K562 (cell line): ENCODE data around the gene SLX4IP. TPM values are rescaled to one million over a fixed set of nuclear protein-coding genes. Genes with fewer than 3 reads are reported as not detected.

Experiments
- ATAC-seq: fragments of 200-7000 bp; cut with Tn5 transposase; 3 replicates; pipeline ENCODE4 v1.9.1; 2020; ENCODE audit warnings: moderate library complexity
- BruUV-seq: library from RNA; stranded (reverse); fragments of 400-500 nt; replicated peaks from 2 replicates; lab custom pipeline; 2021; lab: Mats Ljungman, UMichigan
- CTCF ChIA-PET: fragments of 300-600 bp; formaldehyde crosslinking; extraction: SDS; loops from one replicate; lab custom pipeline; 2021; ENCODE audit warnings: low intra/inter-chr PET ratio; lab: Yijun Ruan, JAX
- POLR2A ChIA-PET: fragments of 300-600, 350-650 bp; sonication (Branson Sonifier 250); formaldehyde crosslinking; extraction: SDS; loops from one replicate; lab custom pipeline; 2021; ENCODE audit warnings: antibody characterized with exemption, inconsistent platforms; lab: Yijun Ruan, JAX
- DNase-seq, 4 experiments: peaks; one replicate each; pipeline versions ENCODE4 v3.0.0 to v3.0.0-alpha.2; 2011 to 2018; ENCODE audit warnings: low spot score in 3 of 4, mixed read lengths in 3 of 4; ENCODE audit errors: extremely low read depth in 1 of 4
- FAIRE-seq: peaks from 2 replicates; lab custom pipeline; 2011; peaks lifted over from hg19 to GRCh38; lab: Jason Lieb, UNC
- H2AFZ ChIP-seq: 2 replicates; pipeline ENCODE4 v1.6.0; 2011; ENCODE audit warnings: low read depth, low read length, control low read depth, inconsistent platforms
- H3K27ac ChIP-seq: fragments of 200-600 bp; 3 replicates; pipeline ENCODE4 v1.8.0; 2011; ENCODE audit warnings: low read depth, mild to moderate bottlenecking, control low read depth, inconsistent platforms, low read length, moderate library complexity, mixed read lengths; ENCODE audit errors: extremely low read depth
- H3K27me3 ChIP-seq, 2 experiments: fragments of 300-600 bp in 1 of 2; 2 replicates in 1 of 2; 3 replicates in 1 of 2; pipeline versions ENCODE4 v1.6.0 to v1.8.0; 2011; ENCODE audit warnings: inconsistent platforms in 2 of 2, low read length in 2 of 2, mild to moderate bottlenecking in 1 of 2, mixed read lengths in 1 of 2, moderate library complexity in 1 of 2; ENCODE audit not compliant: control insufficient read depth in 2 of 2, insufficient read depth in 2 of 2
- H3K36me3 ChIP-seq: fragments of 300-600 bp; 3 replicates; pipeline ENCODE4 v1.8.0; 2011; ENCODE audit warnings: mild to moderate bottlenecking, low read length, inconsistent platforms; ENCODE audit not compliant: control insufficient read depth, insufficient read depth
- H3K4me1 ChIP-seq, 2 experiments: fragments of 200-600 bp in 1 of 2; replicated peaks in 1 of 2; 2 replicates in 1 of 2; 3 replicates in 1 of 2; pipeline versions ENCODE4 v1.5.1 to v1.8.0; 2011; ENCODE audit warnings: inconsistent platforms in 2 of 2, low read length in 2 of 2, mild to moderate bottlenecking in 1 of 2, mixed read lengths in 1 of 2, moderate library complexity in 1 of 2; ENCODE audit not compliant: control insufficient read depth in 2 of 2, insufficient read depth in 2 of 2
- H3K4me2 ChIP-seq: 2 replicates; pipeline ENCODE4 v1.6.1; 2011; ENCODE audit warnings: low read length, control low read depth, inconsistent platforms, mixed read lengths; ENCODE audit not compliant: insufficient read depth
- H3K4me3 ChIP-seq: fragments of 200-600 bp; sonication (generic), shearing (Covaris generic); 2 replicates; pipeline ENCODE4 v1.5.1; 2016; ENCODE audit warnings: control low read depth, inconsistent platforms
- H3K79me2 ChIP-seq: fragments of 200-600 bp; 3 replicates; pipeline ENCODE4 v1.8.0; 2011; ENCODE audit warnings: low read length, inconsistent platforms; ENCODE audit not compliant: control insufficient read depth, insufficient read depth
- H3K9ac ChIP-seq, 2 experiments: 2 replicates each; pipeline versions ENCODE4 v1.6.0 to v1.6.1; 2011; ENCODE audit warnings: low read depth in 2 of 2, low read length in 2 of 2, control low read depth in 1 of 2, inconsistent platforms in 1 of 2, mild to moderate bottlenecking in 1 of 2, mixed read lengths in 1 of 2; ENCODE audit not compliant: insufficient read depth in 1 of 2
- H3K9me1 ChIP-seq: one replicate; pipeline ENCODE4 v1.6.0; 2011; ENCODE audit warnings: inconsistent platforms, mild to moderate bottlenecking, low read length, moderate library complexity; ENCODE audit not compliant: control insufficient read depth, insufficient read depth
- H3K9me3 ChIP-seq: replicated peaks from 2 replicates; pipeline ENCODE4 v1.5.1; 2011; ENCODE audit warnings: low read depth, low read length, inconsistent platforms; ENCODE audit not compliant: control insufficient read depth, insufficient read depth
- H4K20me1 ChIP-seq: replicated peaks from 2 replicates; pipeline ENCODE4 v1.6.1; 2011; ENCODE audit warnings: low read length, inconsistent platforms, mixed read lengths; ENCODE audit not compliant: control insufficient read depth, insufficient read depth
- ATF3 ChIP-seq, 2 experiments: fragments of 450-650 bp in 1 of 2; sonication (generic) in 1 of 2; formaldehyde crosslinking in 1 of 2; IDR thresholded peaks in 1 of 2; conservative IDR thresholded peaks in 1 of 2; 2 replicates each; pipeline versions ENCODE4 v1.6.1 to v1.8.1; 2016 to 2023; ENCODE audit warnings: mild to moderate bottlenecking in 2 of 2, moderate library complexity in 2 of 2, inconsistent platforms in 1 of 2, missing genetic modification reagents in 1 of 2
- CBX8 ChIP-seq: fragments of 200-600 bp; sonication (generic); IDR thresholded peaks from 2 replicates; pipeline ENCODE4 v1.6.1; 2012; ENCODE audit warnings: borderline replicate concordance, mixed run types, low read depth, mild to moderate bottlenecking, moderate library complexity, mixed read lengths, low read length, control low read depth, inconsistent platforms; ENCODE audit not compliant: poor library complexity, severe bottlenecking; ENCODE audit errors: extremely low read depth
- COPS2 ChIP-seq: fragments of 450-650 bp; conservative IDR thresholded peaks from 2 replicates; pipeline ENCODE4 v1.6.1; 2016; ENCODE audit warnings: mild to moderate bottlenecking, moderate library complexity
- ETV1 ChIP-seq: fragments of 450-650 bp; conservative IDR thresholded peaks from 2 replicates; pipeline ENCODE4 v1.6.1; 2016; ENCODE audit warnings: missing genetic modification characterization, control low read depth, low read depth, missing compliant biosample characterization
- MAFG ChIP-seq: fragments of 450-650 bp; conservative IDR thresholded peaks from 2 replicates; pipeline ENCODE4 v1.6.1; 2016; ENCODE audit warnings: missing genetic modification characterization, missing compliant biosample characterization
- NR1H2 ChIP-seq: sonication (generic); formaldehyde crosslinking; IDR thresholded peaks from 2 replicates; pipeline ENCODE4 v1.4.0; 2020; ENCODE audit warnings: mild to moderate bottlenecking, missing genetic modification reagents
- SRSF9 ChIP-seq: fragments of 200-400 bp; formaldehyde crosslinking; IDR thresholded peaks from 2 replicates; pipeline ENCODE4 v1.6.1; 2017; ENCODE audit warnings: low read depth, low read length, borderline replicate concordance
- TAF15 ChIP-seq: fragments of 200-400 bp; formaldehyde crosslinking; IDR thresholded peaks from 2 replicates; pipeline ENCODE4 v1.6.1; 2017; ENCODE audit warnings: mild to moderate bottlenecking, low read depth, low read length, moderate library complexity
- ZBTB2 ChIP-seq: fragments of 450-650 bp; IDR thresholded peaks from 2 replicates; pipeline ENCODE4 v1.6.1; 2016; ENCODE audit warnings: antibody characterized with exemption
- ZFP1 ChIP-seq: fragments of 450-650 bp; formaldehyde crosslinking; IDR thresholded peaks from 2 replicates; pipeline ENCODE4 v1.4.0; 2020; ENCODE audit warnings: mild to moderate bottlenecking, mixed read lengths
- ZNF609 ChIP-seq: sonication (generic); formaldehyde crosslinking; IDR thresholded peaks from 2 replicates; pipeline ENCODE4 v1.8.1; 2023; ENCODE audit warnings: missing genetic modification reagents, mild to moderate bottlenecking, borderline replicate concordance
- ZNF696 ChIP-seq: fragments of 250-450 bp; sonication (Bioruptor Pico); conservative IDR thresholded peaks from 2 replicates; pipeline ENCODE4 v1.4.0; 2020; ENCODE audit warnings: mild to moderate bottlenecking, moderate library complexity
- ZZZ3 ChIP-seq: fragments of 450-650 bp; IDR thresholded peaks from 2 replicates; pipeline ENCODE4 v1.6.1; 2016; ENCODE audit warnings: antibody characterized with exemption, mild to moderate bottlenecking, moderate library complexity
- WGBS: fragments of 100-300 bp; shearing (Covaris generic); methylation state at CpG from one replicate; pipeline ENCODE4 v1.1.6; 2016; ENCODE audit warnings: low coverage, mixed read lengths; ENCODE audit not compliant: insufficient coverage; ENCODE audit errors: missing lambda C conversion rate; 5-methylcytosine and 5-hydroxymethylcytosine counted together
- in situ Hi-C: fragments of 300-500 bp; cut with MboI; formaldehyde crosslinking; loops from 4 replicates; pipeline ENCODE4 v1.15.0; 2018; ENCODE audit warnings: inconsistent platforms, mixed read lengths
- intact Hi-C: fragments of 100-400 bp; cut with micrococcal nuclease; formaldehyde crosslinking; loops from 2 replicates; pipeline ENCODE4 v1.14.2; 2022
- polyA plus RNA-seq, 8 experiments: library from polyadenylated mRNA; depleted of rRNA in 4 of 8; stranded (reverse) in 5 of 8; unstranded in 3 of 8; fragments of >200 nt; fragmentation: Nextera tagmentation in 2 of 8; fragmentation: Illumina TruSeq in 1 of 8; extraction: Ambion mirVana in 2 of 8; extraction: Trizol in 1 of 8; gene quantifications; 2 replicates each; pipeline versions ENCODE4 v1.2.1 to v1.2.3, GENCODE V29; 2011 to 2014; ENCODE audit warnings: inconsistent platforms in 1 of 8, missing spikeins in 1 of 8
- total RNA-seq, 7 experiments: library from RNA; depleted of rRNA in 6 of 7; stranded (reverse); fragments of >200 nt in 6 of 7; fragmentation: Illumina TruSeq in 2 of 7; extraction: Trizol in 2 of 7; gene quantifications; 2 replicates each; pipeline versions ENCODE4 v1.2.1 to v1.2.3, GENCODE V29; 2011 to 2021; ENCODE audit warnings: low replicate concordance in 1 of 7
- TF ChIP-seq, protein P1 (sequence below): fragments of 450-650 bp; formaldehyde crosslinking; IDR thresholded peaks from 2 replicates; pipeline ENCODE4 v1.4.0; 2022; ENCODE audit warnings: mild to moderate bottlenecking, moderate library complexity

SLX4IP gene
- total and polyA plus RNA-seq, 9 of the 15 experiments (the other 6 are each of a cell fraction or from before 2014, with no cell fraction given) = 1.5 to 5.9 (median 3.5) TPM

- no peak overlapping the region for H3K9ac ChIP-seq
- no peaks in the 10 kb centered on the region for H3K79me2 ChIP-seq
- H3K4me3 ChIP-seq = no peak overlapping the region
- no peaks in the 10 kb centered on the region for H3K9me3 ChIP-seq
- H3K4me1 ChIP-seq = no peaks in the 10 kb centered on the region
- no TSS peak for BruUV-seq
- no peak overlapping the region for H2AFZ ChIP-seq
- TF ChIP-seq ZNF609 (CRISPR knock-in tag) (no peak), CBX8 (no peak), SRSF9 (no peak), ZZZ3 (no peak), ZBTB2 (no peak), TAF15 (no peak), NR1H2 (CRISPR knock-in tag) (no peak), ZNF696 (CRISPR knock-in tag) (no peak), ZFP1 (CRISPR knock-in tag) (no peak), ETV1 (no peak), ATF3 (IDR thresholded peaks at IDR 0.05) (no peak), ATF3 (CRISPR knock-in tag; conservative IDR thresholded peaks at IDR 0.05) (no peak), COPS2 (no peak), MAFG (tag) (no peak)
- TF ChIP-seq, protein P1, sequence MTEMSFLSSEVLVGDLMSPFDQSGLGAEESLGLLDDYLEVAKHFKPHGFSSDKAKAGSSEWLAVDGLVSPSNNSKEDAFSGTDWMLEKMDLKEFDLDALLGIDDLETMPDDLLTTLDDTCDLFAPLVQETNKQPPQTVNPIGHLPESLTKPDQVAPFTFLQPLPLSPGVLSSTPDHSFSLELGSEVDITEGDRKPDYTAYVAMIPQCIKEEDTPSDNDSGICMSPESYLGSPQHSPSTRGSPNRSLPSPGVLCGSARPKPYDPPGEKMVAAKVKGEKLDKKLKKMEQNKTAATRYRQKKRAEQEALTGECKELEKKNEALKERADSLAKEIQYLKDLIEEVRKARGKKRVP (CRISPR knock-in tag) = no peak
- CTCF ChIA-PET = no interaction called here
- POLR2A ChIA-PET = no interaction called here
- WGBS = 3% methylated on average over 11 of the region's 11 CpGs
- no peaks in the 10 kb centered on the region for H3K9me1 ChIP-seq
- peaks cover 0 to 29% of the 10 kb centered on the region in 2 experiments; a peak in 2 of 5 replicates for H3K27me3 ChIP-seq
- DNase-seq (no peak), ATAC-seq (no peak), FAIRE-seq (no peak)
- intact Hi-C loops = no loop called here
- H3K36me3 ChIP-seq = no peaks in the 10 kb centered on the region
- H3K27ac ChIP-seq = no peak overlapping the region
- in situ Hi-C loops = no loop called here
- no peak overlapping the region for H3K4me2 ChIP-seq
- no peaks in the 10 kb centered on the region for H4K20me1 ChIP-seq
These were observed 225.6 kb downstream of the SLX4IP start for GRCh38 chr20:10660661-10661060.
